Suppressor macrophage treated with lipopolysaccharide for 4 hours (primary cell): ENCODE data around the gene MARCO.
"Not testable (repeated sequence)": the region's sequence is repeated elsewhere in the genome, so short reads cannot be mapped to it uniquely, and the experiment has no call there.

Experiments used
- DNase-seq: peaks from one replicate; pipeline ENCODE4 v3.0.0-alpha.2; 2020

MARCO gene

DNA sequence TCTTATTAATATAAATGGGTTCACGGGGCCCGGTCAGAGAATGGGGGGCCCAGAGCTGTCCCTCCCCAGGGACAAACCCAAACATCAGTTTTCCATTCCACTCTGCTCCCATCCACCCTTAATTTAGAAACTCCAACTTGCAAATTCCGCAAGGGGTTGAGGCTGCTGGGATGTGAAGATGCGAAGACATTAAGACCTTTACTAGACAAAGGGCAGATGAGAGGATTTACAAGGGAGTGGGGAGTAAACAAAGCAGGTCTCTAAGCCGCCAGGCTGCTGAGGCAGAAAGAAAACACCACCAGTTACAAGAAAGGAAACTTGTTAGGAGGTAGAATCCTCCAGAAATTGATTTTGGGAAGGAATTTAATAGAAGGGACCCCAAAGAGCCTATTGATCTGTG is 33.1 kb downstream of the MARCO start:
- no peak for DNase-seq

GRCh38 chr2:118978064-118978463 is 36.1 kb downstream of the MARCO start:
- no peak for DNase-seq

DNA sequence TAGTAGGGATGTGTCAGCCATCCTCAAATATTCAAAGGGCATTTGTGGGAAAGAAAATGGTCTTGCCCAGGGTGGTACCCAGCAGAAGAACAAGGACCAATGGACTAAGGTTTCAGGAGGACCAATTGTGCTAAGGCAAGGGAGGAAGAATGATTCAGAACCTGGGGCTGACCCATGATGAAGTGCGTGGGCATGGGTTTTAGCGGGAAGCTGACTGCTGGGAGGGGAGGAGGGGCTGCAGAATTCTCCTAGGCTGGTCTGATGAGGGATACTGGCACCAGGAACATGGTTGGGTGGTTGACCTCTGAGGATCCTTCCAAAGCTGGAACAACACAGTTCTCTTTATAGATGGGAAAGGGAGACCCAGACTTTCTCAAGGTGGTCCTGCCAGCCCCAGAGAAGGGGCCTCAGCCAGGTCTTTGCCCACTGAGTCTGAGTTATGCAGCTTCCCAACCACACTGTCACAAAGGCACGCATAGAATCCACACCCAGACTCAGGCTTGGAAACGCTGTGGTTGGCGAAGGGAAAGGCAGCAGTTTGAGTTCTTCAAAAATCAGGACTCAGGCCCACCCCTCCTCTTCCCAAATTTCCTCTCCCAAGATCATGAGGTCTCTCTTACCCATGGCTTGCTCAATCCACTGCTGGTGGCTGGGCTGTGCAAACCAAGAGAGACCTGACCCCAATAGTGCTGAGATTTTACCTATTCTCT is 37.3 kb downstream of the MARCO start:
- DNase-seq, result peak; percentile 66

- no peak for DNase-seq
Measured at GRCh38 chr2:118980022-118980421, 38.0 kb downstream of the MARCO start.

GRCh38 chr2:118980573-118980972 is 38.6 kb downstream of the MARCO start:
- DNase-seq, result no peak

- DNase-seq, result no peak
Measured at GRCh38 chr2:118981632-118982031, 39.6 kb downstream of the MARCO start.

GRCh38 chr2:118982039-118982438 is 40.0 kb downstream of the MARCO start:
- no peak for DNase-seq

DNA sequence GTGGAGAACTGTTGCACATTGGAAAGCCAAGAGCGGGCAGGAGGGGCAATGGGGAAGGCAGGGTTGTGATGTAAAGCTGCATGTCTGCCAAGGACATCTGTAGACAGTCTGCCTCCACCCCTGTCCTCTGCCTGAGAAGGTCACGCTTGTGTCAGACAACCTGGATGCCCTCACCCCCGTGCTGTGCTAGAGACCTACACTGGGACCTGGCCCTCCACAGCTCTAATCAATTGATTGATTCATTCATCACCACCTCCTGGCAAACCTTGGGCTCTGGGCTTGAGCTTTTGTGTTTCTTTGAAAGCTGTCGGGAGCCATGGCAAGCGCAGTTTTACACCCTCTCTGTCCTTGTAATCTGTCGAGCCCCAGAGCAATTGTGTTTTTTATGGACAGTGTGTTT is 41.1 kb downstream of the MARCO start:
- DNase-seq, result no peak

DNA sequence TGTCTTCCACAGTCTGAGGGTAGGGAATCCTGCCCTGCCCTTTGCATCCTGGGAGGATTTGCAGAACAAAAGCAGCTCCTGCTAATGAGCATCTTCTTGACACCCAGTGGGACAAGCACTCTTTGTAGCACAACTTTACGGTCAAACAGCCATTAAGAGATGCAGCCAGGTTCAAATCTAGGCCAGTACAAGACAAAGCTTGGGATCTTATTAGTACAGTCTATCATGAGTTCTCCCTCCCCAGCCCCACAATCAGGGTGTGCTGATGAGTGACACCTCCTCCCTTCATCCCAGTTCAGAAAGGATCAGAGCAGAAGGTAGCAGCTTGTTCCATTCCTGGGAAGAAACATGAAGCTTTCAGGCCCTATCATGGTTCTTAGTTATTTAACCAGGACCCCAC is 41.9 kb downstream of the MARCO start:
- no peak for DNase-seq

- DNase-seq, result peak; percentile 50
Measured at GRCh38 chr2:118986738-118987137, 44.7 kb downstream of the MARCO start.

DNA sequence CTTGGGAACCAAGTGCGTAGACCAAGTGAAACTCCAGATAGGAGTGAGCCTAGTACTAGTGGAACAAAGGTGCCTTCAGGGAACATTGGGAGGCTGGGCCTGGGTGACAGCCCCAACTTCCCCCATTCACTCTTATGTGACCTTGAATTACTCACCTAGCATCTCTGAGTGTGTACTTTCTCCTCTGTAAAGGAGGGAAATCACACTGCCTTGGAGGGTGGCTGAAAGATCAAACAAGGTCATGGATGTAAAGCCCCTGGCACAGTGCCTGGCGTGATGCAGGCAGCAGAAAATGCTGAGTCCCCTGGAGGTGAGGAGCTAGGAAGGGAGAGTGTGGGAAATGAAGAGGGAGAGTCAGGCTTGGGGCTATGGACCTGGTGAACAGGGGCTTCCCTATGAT is 45.9 kb downstream of the MARCO start:
- no peak for DNase-seq

- DNase-seq, result no peak
Measured at GRCh38 chr2:118988706-118989105, 46.7 kb downstream of the MARCO start.

GRCh38 chr2:118989481-118989880 is 47.5 kb downstream of the MARCO start:
- DNase-seq, result no peak

- no peak for DNase-seq
Measured at GRCh38 chr2:118990757-118991545, 49.0 kb downstream of the MARCO start.

GRCh38 chr2:118991554-118991953 is 49.6 kb downstream of the MARCO start:
- DNase-seq, result no peak

GRCh38 chr2:118992740-118993391 is 50.9 kb downstream of the MARCO start:
- DNase-seq, result no peak

DNA sequence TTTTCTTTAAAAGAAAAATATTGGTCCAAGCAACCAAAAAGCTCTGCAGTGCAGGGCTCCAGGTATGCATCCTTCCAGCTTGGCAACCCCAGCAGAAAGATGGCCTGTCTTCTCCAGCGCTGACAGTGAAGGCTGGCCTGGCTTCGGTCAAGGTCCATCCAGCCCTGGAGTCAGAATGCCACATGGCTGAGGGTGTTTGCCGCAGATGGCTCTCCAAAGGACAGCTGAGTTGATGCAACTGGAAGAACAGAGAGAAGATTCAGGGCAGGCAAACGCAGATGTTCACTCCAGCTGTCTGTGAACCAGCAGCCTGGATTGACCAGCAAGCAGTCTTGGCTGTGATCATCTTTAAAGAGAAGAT is 51.4 kb downstream of the MARCO start:
- no peak for DNase-seq

GRCh38 chr2:118994172-118994700 is 52.2 kb downstream of the MARCO start:
- no peak for DNase-seq

- DNase-seq, result no peak
Measured at GRCh38 chr2:118994778-118995177, 52.8 kb downstream of the MARCO start.

GRCh38 chr2:119003856-119004255 is 61.9 kb downstream of the MARCO start:
- DNase-seq, result not testable (repeated sequence)

GRCh38 chr2:119004602-119005001 is 62.6 kb downstream of the MARCO start:
- no peak for DNase-seq

- no peak for DNase-seq
Measured at GRCh38 chr2:119005051-119005450, 63.1 kb downstream of the MARCO start.

- DNase-seq, result peak; percentile 25
Measured at GRCh38 chr2:119005555-119005954, 63.6 kb downstream of the MARCO start.

GRCh38 chr2:119006441-119006840 is 64.4 kb downstream of the MARCO start:
- no peak for DNase-seq
